Nephron (organoid): ENCODE data around the gene MPV17L2.
"Not testable (repeated sequence)": the region's sequence is repeated elsewhere in the genome, so short reads cannot be mapped to it uniquely, and the experiment has no call there.

Experiments
- H3K27ac Mint-ChIP-seq, 3 experiments: 2 replicates each; pipeline ENCODE4 v1.8.0; 2020; ENCODE audit warnings: mixed read lengths in 3 of 3, mild to moderate bottlenecking in 2 of 3, moderate library complexity in 1 of 3
- H3K27me3 Mint-ChIP-seq: 2 replicates; pipeline ENCODE4 v1.8.0; 2021; ENCODE audit warnings: low read depth, mild to moderate bottlenecking, moderate library complexity, mixed read lengths
- H3K36me3 Mint-ChIP-seq: 2 replicates; pipeline ENCODE4 v1.8.0; 2020; ENCODE audit warnings: low read depth, mixed read lengths
- H3K4me1 Mint-ChIP-seq: 2 replicates; pipeline ENCODE4 v1.8.0; 2020; ENCODE audit warnings: mixed read lengths
- H3K4me3 Mint-ChIP-seq, 3 experiments: 2 replicates each; pipeline ENCODE4 v1.8.0; 2020; ENCODE audit warnings: mild to moderate bottlenecking in 3 of 3, mixed read lengths in 3 of 3, moderate library complexity in 2 of 3
- H3K9me3 Mint-ChIP-seq: 2 replicates; pipeline ENCODE4 v1.8.0; 2020; ENCODE audit warnings: mixed read lengths
- TF ChIP-seq, protein P1 (sequence below), 3 experiments: fragments of 200-600 bp; sonication (generic); IDR thresholded peaks; one replicate each; pipeline ENCODE4 v1.5.0; 2021; ENCODE audit warnings: antibody characterized with exemption in 3 of 3; ENCODE audit not compliant: unreplicated experiment in 3 of 3

The MPV17L2 gene

DNA sequence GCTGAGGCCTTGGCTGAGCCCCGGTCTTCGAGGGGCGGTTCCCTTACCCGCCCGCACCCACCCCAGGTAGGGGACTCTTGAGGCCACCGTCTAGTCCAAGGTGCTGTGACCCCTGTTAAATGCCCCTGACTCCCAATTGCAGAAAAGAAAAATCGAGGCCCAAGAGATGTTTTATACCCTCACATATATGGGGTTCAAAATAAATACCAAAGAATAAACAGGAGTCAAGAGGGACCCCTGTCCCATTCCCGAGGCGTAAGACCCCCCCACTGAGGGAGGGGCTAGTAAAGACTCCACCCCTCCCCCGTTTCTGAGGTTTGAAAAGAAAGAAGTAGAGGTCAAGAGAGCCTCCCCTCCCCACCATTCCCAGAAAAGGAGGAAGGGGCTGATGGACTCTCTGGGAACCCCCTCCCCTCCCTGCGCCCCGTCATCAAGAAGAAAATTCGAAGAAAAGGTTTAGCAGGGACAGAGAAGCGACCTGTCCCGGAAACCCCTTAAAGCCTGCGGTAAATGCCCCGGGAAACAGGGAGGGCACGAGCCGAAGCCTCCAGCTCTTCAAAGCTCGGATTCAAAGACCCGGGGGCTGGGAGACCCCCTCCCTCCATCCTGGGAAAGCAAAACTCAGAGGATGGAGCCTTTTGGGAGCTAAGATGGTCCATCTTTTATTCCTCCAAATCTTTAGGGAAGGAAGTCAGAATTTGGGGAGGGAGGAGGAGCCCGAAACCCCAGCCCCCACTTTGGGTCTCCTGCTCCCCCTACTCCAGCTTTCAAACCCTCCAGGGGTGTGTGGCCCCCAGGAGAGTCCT lies 11.6 kb downstream of the MPV17L2 start:
- H3K4me3 Mint-ChIP-seq, result peak overlapping the region; percentile 87 to 91 (median 88)
- H3K9me3 Mint-ChIP-seq, result no peaks in the 10 kb centered on the region
- TF ChIP-seq, protein P1, sequence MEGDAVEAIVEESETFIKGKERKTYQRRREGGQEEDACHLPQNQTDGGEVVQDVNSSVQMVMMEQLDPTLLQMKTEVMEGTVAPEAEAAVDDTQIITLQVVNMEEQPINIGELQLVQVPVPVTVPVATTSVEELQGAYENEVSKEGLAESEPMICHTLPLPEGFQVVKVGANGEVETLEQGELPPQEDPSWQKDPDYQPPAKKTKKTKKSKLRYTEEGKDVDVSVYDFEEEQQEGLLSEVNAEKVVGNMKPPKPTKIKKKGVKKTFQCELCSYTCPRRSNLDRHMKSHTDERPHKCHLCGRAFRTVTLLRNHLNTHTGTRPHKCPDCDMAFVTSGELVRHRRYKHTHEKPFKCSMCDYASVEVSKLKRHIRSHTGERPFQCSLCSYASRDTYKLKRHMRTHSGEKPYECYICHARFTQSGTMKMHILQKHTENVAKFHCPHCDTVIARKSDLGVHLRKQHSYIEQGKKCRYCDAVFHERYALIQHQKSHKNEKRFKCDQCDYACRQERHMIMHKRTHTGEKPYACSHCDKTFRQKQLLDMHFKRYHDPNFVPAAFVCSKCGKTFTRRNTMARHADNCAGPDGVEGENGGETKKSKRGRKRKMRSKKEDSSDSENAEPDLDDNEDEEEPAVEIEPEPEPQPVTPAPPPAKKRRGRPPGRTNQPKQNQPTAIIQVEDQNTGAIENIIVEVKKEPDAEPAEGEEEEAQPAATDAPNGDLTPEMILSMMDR (IDR thresholded peaks at IDR 0.05; ENCODE audit: unreplicated experiment in 3 of 3), result no peak
- H3K27ac Mint-ChIP-seq, result peak overlapping the region; percentile 90 to 98 (median 94)
- H3K36me3 Mint-ChIP-seq, result peaks cover 5% of the 10 kb centered on the region
- H3K27me3 Mint-ChIP-seq, result peaks cover 7% of the 10 kb centered on the region
- peaks cover 26% of the 10 kb centered on the region for H3K4me1 Mint-ChIP-seq

DNA sequence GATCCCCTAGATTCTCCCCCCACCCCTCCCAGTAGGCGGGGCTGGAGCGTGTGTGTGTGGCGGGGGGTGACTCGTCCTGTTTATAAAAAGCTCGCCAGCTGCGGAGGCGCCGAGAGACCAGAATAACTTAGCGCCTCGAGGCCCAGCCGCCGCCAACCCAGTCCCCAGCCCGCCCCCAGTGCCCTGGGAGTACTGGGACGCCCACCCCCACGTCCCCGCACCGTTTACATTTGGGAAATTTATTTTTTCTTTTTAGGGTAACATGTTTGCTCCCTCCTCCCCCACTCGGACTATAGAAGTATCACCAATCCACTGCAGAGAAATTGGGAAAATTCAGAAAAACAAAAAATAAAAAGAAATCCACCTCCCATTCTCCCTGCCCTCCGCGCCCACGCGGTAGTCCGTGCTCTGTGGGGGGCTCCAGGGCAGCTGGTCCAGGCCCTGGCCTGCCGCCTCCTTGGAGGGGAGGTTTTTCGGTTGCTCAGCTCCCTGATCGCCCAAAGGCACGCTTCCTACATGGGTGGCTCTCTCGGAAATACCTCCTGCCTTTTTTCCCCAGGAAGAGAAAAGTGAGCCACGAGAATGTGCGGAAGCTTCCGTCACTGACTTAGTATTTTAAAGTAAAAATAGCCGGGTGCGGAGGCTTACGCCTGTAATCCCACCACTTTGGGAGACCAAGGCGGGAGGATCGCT lies 12.3 kb downstream of the MPV17L2 start:
- Mint-ChIP-seq H3K36me3 (peaks cover under 1% of the 10 kb centered on the region), H3K9me3 (no peaks in the 10 kb centered on the region), H3K27me3 (peaks cover 11% of the 10 kb centered on the region), H3K4me1 (peaks cover 26% of the 10 kb centered on the region), H3K4me3 (peak overlapping the region; percentile 87 to 91 (median 88)), H3K27ac (peak overlapping the region; percentile 90 to 98 (median 94))
- TF ChIP-seq, protein P1 (IDR thresholded peaks at IDR 0.05; ENCODE audit: unreplicated experiment in 3 of 3), result no peak

DNA sequence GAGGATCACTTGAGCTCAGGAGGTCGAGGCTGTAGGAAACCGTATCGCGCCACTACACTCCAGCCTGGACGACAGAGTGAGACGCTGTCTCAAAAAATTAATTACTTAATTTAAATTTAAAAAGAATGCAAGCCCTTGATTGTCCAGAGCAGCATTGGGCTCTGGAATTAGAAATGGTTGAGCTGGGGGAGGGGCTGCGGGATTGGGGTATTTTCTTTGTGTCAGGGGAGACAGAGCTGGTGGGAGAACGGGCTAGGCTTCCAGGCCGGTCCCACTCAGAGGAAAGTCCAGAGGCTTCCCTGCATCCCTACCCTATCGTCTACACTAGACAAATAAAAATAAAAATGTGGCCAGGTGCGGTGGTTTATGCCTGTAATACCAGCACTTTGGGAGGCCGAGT lies 13.0 kb downstream of the MPV17L2 start:
- peak overlapping the region; percentile 87 to 91 (median 88) for H3K4me3 Mint-ChIP-seq
- no peaks in the 10 kb centered on the region for H3K9me3 Mint-ChIP-seq
- H3K4me1 Mint-ChIP-seq, result peaks cover 26% of the 10 kb centered on the region
- TF ChIP-seq, protein P1 (IDR thresholded peaks at IDR 0.05; ENCODE audit: unreplicated experiment in 3 of 3), result no peak
- H3K27ac Mint-ChIP-seq, result peak overlapping the region; percentile 90 to 98 (median 94)
- H3K36me3 Mint-ChIP-seq, result no peaks in the 10 kb centered on the region
- peaks cover 13% of the 10 kb centered on the region for H3K27me3 Mint-ChIP-seq

DNA sequence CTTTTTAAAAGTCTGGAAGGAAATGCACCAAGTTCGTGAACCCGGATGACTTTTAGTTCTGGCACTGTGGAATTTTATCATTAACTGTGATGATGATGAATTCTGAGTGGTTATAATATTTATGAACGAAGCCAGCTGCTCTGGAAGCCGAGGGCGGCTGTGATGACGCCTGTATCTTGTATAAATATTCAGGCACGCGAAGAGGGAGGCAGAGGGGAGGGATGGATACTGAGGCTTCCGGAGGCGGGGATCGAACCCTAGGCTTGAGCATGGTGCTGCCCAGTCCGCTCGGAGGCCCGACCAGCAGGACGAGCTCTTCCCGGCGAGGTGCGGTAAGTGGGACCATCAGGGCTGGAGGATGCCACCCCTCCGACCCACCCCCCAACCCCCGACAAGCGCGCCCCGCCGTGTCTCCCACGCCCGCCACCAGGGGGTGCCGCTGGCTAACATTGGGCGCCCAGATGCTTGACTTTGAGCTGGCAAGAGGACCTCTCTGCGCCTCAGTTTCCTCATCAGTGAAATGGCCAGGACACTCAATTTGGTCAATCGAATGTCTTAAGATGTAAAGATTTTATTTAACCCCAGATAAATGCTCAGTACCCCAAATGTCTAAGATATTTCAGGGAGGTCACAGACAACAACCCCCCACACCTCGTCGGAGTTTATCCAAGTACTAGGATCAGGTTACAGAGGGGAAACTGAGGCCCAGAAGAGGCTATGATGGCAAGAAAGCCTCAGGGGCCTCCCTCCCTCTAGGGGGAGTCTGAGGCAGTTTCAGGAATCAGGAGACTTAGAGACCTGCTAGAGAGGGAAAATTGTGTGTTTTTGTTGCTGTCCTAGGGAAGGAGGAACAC lies 15.3 kb downstream of the MPV17L2 start:
- no peaks in the 10 kb centered on the region for H3K9me3 Mint-ChIP-seq
- H3K4me1 Mint-ChIP-seq, result peaks cover 17% of the 10 kb centered on the region
- H3K27me3 Mint-ChIP-seq, result peaks cover 13% of the 10 kb centered on the region
- H3K36me3 Mint-ChIP-seq, result no peaks in the 10 kb centered on the region
- H3K4me3 Mint-ChIP-seq, result peak overlapping the region in 2 of 3 experiments; percentile 55 to 64
- TF ChIP-seq, protein P1 (IDR thresholded peaks at IDR 0.05; ENCODE audit: unreplicated experiment in 3 of 3), result peak; percentile 43 to 60 (median 56)
- peak overlapping the region in 1 of 3 experiments; percentile 76 for H3K27ac Mint-ChIP-seq

DNA sequence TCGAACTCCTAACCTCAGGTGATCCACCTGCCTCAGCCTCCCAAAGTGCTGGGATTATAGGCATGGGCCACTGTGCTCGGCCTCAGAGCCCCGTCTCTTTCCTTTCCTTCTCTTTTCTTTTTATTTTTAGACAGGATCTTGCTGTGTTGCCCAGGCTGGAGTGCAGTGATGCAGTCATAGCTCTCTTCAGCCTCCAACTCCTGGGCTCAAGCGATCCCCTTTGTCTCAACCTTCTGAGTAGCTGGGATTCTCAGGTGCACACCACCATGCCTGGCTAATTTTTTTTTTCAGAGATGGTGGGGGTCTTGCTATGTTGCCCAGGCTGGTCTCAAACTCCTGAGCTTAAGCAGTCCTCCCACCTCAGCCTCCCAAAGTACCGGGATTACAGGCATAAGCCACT lies 16.9 kb downstream of the MPV17L2 start:
- H3K36me3 Mint-ChIP-seq, H3K4me3 Mint-ChIP-seq, H3K4me1 Mint-ChIP-seq, H3K9me3 Mint-ChIP-seq, H3K27ac Mint-ChIP-seq: not testable (repeated sequence)
- H3K27me3 Mint-ChIP-seq, result peaks cover 18% of the 10 kb centered on the region

DNA sequence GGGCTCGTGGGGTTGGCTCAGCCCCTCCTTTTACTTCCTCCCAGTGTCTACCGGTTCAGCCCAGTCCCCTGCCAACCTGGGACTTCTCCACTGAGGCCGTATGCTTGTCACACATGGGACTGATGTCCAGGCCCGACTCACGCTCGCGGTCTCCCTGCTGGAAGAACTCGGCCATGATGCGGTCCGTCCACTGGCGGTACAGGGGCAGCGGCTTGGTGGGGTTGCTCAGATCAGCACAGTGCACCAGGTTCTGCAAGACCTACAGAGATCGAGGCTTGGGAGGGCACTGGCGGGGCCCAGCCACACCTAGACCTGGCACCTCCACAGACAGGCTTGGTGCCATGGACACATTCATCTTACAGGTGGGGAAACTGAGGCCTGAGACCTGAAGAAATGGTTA lies 18.7 kb downstream of the MPV17L2 start:
- H3K4me3 Mint-ChIP-seq, result no peak overlapping the region
- no peaks in the 10 kb centered on the region for H3K9me3 Mint-ChIP-seq
- H3K27me3 Mint-ChIP-seq, result peaks cover 23% of the 10 kb centered on the region
- peaks cover 5% of the 10 kb centered on the region for H3K4me1 Mint-ChIP-seq
- TF ChIP-seq, protein P1 (IDR thresholded peaks at IDR 0.05; ENCODE audit: unreplicated experiment in 3 of 3), result no peak
- no peaks in the 10 kb centered on the region for H3K36me3 Mint-ChIP-seq
- no peak overlapping the region for H3K27ac Mint-ChIP-seq
